Memory B cell (primary cell): ENCODE data around the gene ACTL9.
A peak's percentile ranks its signal among the peaks of the same experiment; 100 is the strongest.

Source experiments
- ATAC-seq: fragments of 150-1000 bp; cut with Tn5 transposase; 2 replicates; pipeline ENCODE4 v1.10.0; 2021; ENCODE audit warnings: low read depth, mild to moderate bottlenecking, moderate library complexity
- DNase-seq, 2 donors: peaks; one replicate each; pipeline ENCODE4 v3.0.0; 2022; ENCODE audit warnings: low spot score in 2 of 2
- H3K27ac Mint-ChIP-seq: one replicate; pipeline ENCODE4 v1.8.0; 2022; ENCODE audit warnings: mild to moderate bottlenecking, moderate library complexity, mixed read lengths
- H3K27me3 Mint-ChIP-seq: one replicate; pipeline ENCODE4 v1.8.0; 2022; ENCODE audit warnings: mixed read lengths
- H3K36me3 Mint-ChIP-seq: one replicate; pipeline ENCODE4 v1.8.0; 2022; ENCODE audit warnings: mild to moderate bottlenecking, mixed read lengths
- H3K4me1 Mint-ChIP-seq: one replicate; pipeline ENCODE4 v1.8.0; 2022; ENCODE audit warnings: mixed read lengths
- H3K4me3 Mint-ChIP-seq: one replicate; pipeline ENCODE4 v1.8.0; 2022; ENCODE audit warnings: mild to moderate bottlenecking, moderate library complexity, mixed read lengths
- H3K9me3 Mint-ChIP-seq: one replicate; pipeline ENCODE4 v1.8.0; 2022; ENCODE audit warnings: mixed read lengths

ACTL9 gene

DNA sequence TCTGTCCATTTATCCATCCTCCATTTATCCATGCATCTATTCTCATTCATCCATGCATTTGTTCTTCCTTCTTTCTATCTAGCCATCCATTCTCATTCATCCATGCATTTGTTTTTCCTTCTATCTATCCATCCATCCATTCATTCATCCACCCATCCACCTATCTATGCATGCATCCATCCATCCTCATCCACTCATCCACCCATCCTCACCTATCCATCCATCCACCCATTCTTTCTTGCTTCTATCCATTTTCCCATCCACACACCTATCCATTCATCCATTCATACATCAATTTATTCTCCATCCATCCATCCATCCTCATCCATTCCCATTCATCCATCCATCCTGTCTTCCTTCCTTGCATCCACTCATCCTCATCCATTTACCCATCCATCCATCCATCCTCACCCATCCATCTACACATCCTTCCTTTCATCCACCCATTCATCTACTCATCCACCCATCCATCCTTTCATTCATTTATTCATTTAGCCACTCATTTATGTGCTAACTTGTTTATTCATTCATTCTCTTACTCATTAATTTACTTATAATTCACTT is 20.3 kb downstream of the ACTL9 start:
- H3K27ac Mint-ChIP-seq: no peak overlapping the region
- H3K27me3 Mint-ChIP-seq: peaks cover 22% of the 10 kb centered on the region

DNA sequence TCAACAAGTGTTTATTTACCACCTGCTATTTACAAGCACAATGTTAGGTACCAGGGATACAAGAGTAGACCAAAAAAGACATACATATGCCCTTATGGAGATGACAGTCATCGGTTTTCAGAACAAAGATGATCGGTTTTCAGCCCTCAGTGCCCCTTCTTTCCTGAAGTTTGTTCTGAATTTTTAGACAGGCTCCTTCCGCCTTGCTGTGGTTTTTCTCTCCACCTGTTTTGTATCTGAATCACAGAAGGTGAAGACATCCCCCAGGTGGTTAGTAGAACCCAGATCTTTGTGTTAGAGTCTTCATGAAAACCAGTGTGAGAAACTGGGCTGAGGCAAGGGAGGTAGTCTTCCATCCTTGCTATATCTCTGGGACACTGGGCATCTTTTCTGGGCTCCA is 23.5 kb downstream of the ACTL9 start:
- Mint-ChIP-seq H3K27ac (no peak overlapping the region), H3K4me3 (no peak overlapping the region), H3K27me3 (peaks cover 11% of the 10 kb centered on the region), H3K36me3 (peaks cover 6% of the 10 kb centered on the region), H3K4me1 (peaks cover 16% of the 10 kb centered on the region), H3K9me3 (peaks cover 11% of the 10 kb centered on the region)
- no peak for ATAC-seq
- DNase-seq: no peak

More for the DNA sequence above, 20.3 kb downstream of the ACTL9 start:
- no peak for DNase-seq
- Mint-ChIP-seq H3K9me3 (peaks cover 23% of the 10 kb centered on the region), H3K36me3 (peaks cover 6% of the 10 kb centered on the region), H3K4me1 (peaks cover 9% of the 10 kb centered on the region), H3K4me3 (no peak overlapping the region)
- ATAC-seq: no peak

DNA sequence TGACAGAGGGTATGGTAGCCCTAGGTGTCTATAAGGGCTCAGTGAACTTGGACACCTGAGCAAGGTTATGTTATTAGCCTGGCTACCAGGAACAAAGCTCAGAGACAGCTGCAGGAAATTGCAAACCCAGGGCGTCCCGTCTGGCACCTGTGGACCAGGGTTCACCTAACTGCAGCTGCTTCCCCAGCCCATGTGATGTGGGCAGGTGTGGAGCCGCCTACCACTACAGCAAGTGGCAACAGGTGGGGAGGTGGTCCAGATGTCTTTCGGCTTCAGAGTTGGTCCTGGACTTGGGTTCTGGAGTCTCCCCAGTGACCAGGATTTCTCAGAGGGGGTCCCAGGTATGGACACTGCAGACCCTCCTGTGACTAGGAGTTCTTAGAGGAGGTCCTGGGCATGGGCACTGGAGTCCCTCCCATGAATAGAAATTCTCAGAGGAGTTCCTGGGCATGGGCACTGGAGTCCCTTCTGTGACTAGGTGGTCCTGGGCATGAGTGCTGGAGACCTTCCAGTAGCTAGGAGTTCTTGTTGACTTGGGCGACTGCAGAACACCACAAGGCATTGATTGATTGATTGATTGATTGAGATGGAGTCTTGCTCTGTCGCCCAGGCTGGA is 25.2 kb downstream of the ACTL9 start:
- no peak overlapping the region for H3K4me3 Mint-ChIP-seq
- H3K27ac Mint-ChIP-seq: no peak overlapping the region
- peaks cover 12% of the 10 kb centered on the region for H3K9me3 Mint-ChIP-seq
- peaks cover 14% of the 10 kb centered on the region for H3K4me1 Mint-ChIP-seq
- ATAC-seq (no peak), DNase-seq (no peak)
- H3K27me3 Mint-ChIP-seq: peaks cover 10% of the 10 kb centered on the region
- peaks cover 5% of the 10 kb centered on the region for H3K36me3 Mint-ChIP-seq

DNA sequence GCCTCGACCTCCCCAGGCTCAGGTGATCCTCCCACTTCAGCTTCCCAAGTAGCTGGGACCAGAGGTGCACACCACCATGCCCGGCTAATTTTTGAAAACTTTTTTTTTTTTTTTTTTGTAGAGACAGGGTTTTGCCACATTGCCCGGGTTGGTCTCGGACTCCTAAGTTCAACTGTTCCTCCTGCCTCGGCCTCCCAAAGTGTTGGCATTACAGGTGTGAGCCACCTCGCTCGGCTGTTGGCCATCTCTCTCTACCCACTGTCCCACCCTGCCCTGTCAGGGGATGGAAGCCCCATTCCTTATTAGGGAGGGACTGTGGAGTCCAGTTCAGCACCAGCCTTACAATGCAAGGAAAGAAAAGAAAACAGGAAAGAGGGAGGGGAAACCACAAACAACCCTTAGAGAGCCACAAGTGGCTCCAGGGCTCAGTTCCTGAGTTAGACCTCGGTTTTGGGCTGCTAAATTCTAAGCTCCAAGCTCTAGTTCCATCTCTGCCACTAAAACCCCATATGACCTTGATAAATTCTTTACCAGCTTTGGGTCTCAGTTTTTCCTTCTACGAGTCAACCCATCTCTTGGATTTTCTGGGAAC is 31.7 kb downstream of the ACTL9 start:
- no peak for ATAC-seq
- Mint-ChIP-seq H3K4me3 (no peak overlapping the region), H3K27me3 (peaks cover 12% of the 10 kb centered on the region), H3K27ac (no peak overlapping the region), H3K36me3 (peaks cover 3% of the 10 kb centered on the region), H3K4me1 (peaks cover 16% of the 10 kb centered on the region), H3K9me3 (peaks cover 9% of the 10 kb centered on the region)
- DNase-seq: no peak

DNA sequence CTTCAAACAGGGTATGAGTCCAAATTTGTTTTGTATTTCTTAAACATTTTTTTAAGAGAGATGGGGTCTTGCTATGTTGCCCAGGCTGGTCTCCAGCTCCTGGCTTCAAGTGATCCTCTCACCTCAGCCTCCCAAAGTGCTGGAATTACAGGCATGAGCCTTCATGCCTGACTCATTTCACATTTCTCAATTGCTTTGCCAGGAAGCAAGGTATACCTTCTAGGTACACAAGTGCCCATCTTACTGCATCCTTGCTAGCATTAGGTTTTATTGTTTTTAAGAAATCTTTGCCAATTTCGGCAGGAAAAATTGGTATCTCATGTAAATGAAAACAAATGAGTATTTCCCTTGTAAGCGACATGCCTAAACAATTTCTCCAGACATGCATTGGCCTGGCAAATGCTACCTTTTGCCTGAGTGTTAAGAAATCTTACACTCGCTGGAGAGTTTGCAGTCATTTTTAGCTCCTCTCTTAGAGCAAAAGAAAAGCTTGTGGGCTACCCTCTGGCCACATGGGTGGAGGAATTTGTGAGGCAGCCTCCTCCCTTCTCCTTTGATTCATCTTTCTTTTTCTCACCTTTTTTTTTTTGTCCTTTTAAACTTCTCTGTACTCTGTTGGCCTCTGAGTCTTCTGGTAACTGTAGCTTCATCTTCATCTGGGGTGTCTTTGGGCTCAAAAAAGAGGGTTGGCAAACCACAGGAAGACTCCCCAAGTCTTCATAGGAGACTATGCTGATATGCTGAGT is 33.0 kb downstream of the ACTL9 start:
- H3K9me3 Mint-ChIP-seq: peaks cover 10% of the 10 kb centered on the region
- no peak for DNase-seq
- H3K4me3 Mint-ChIP-seq: no peak overlapping the region
- peaks cover 14% of the 10 kb centered on the region for H3K27me3 Mint-ChIP-seq
- H3K27ac Mint-ChIP-seq: peak overlapping the region; percentile 30
- ATAC-seq: no peak
- H3K36me3 Mint-ChIP-seq: peaks cover 4% of the 10 kb centered on the region
- H3K4me1 Mint-ChIP-seq: peaks cover 11% of the 10 kb centered on the region

DNA sequence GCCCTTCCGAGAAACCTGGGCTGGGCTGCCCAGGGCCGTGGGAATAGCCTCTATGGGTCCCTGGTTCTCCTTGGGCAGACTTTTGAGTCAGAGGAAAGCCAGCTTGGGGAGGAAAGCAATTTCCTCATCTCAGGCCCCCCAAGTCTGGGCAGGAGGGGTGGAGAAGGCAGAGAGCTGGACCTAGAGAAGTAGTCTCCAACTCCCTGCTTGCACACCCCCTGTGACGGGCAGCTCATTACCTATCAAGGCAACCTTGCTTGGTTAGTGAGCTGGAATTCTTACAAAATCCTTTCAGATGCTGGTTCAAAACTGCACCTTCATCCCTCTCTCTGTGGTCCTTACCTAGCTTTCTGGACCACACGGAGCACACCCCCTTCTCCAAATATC is 33.9 kb downstream of the ACTL9 start:
- DNase-seq (no peak), ATAC-seq (no peak)
- Mint-ChIP-seq H3K4me1 (peaks cover 11% of the 10 kb centered on the region), H3K27me3 (peaks cover 14% of the 10 kb centered on the region), H3K36me3 (peaks cover 4% of the 10 kb centered on the region), H3K4me3 (no peak overlapping the region), H3K9me3 (peaks cover 10% of the 10 kb centered on the region), H3K27ac (no peak overlapping the region)

DNA sequence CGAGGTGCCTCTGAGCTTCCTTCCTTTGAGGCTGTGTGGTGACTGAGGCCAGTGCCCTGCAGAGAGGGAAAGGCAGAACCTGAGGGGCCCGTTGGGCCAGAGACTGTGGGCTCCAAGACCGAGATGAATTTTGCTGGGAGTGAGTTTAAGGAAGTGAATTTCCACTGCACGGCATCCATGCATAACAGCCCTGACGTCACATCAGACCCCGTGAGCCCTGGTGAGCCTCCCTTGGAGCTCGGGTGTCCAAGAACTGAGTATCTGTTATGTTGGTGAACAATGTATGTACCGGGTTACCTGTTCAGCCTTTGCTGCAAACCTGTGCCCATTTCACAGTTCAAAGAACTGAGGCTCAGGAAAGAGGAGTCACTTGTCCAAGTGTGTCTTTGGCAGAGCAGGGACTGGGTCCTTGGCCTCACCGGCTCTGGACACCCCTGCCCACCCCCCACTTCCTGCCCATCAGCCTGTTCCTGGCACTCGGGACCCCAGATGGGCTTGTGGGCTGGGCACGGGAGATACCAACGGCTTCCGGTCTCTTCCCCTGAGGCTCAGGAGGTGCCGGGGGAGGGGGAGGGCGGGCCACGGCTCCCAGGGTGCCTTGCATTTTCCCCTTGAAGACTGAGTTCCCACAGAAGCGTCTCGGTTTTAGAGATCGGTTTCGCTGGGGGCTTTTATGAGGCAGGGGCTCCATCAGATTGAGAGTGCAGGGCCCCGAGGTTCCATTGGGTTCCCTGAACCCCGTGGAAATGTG is 34.5 kb downstream of the ACTL9 start:
- peak; percentile 81 for ATAC-seq
- Mint-ChIP-seq H3K4me1 (peaks cover 12% of the 10 kb centered on the region), H3K4me3 (peak overlapping the region; percentile 45), H3K9me3 (peaks cover 10% of the 10 kb centered on the region), H3K36me3 (peaks cover 4% of the 10 kb centered on the region), H3K27me3 (peaks cover 17% of the 10 kb centered on the region), H3K27ac (peak overlapping the region; percentile 58)
- DNase-seq: no peak

DNA sequence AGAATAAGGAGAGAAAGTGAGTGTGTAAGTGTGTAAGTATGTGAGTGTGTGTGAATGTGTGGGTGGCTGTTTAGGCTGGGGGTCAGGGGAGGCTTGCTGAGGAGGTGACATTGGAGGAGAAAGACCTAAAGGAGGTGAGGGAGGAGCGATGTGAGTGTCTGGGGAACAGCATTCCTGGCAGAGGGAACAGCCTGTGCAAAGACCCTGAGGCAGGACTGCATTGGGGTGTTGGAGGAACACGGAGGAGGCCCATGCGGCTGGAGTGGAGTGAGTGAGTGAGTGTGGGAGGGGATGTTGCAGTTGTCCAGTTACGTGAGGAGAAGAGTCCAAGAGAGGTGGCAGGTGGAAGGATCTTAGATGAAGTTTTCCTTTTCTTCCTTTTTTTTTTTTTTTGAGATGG is 36.3 kb downstream of the ACTL9 start:
- Mint-ChIP-seq H3K9me3 (peaks cover 6% of the 10 kb centered on the region), H3K27ac (peak overlapping the region; percentile 7), H3K36me3 (peaks cover 1% of the 10 kb centered on the region), H3K4me1 (peaks cover 13% of the 10 kb centered on the region), H3K4me3 (no peak overlapping the region), H3K27me3 (peaks cover 22% of the 10 kb centered on the region)
- DNase-seq (no peak), ATAC-seq (no peak)

DNA sequence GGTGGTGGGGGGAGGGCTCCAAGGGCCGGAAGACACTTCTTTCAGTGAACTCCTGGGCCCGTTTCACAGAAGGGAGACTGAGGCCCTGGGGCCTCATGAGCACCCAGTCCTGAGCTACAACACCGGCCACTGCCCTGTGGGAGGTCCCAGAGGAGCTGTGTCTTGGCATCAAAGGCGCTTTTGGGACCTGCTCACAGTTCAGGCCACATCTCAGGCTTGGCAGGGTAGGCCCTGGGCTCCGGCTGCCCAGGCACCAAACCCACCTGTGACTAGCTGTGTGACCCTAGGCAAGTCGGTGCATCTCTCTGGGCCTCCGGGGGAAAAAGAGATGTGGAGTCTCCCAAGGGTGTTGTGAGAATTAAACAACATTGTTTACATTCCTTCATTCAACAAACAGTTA is 38.7 kb downstream of the ACTL9 start:
- Mint-ChIP-seq H3K4me3 (no peak overlapping the region), H3K27me3 (peaks cover 30% of the 10 kb centered on the region), H3K27ac (no peak overlapping the region), H3K9me3 (peaks cover 6% of the 10 kb centered on the region), H3K36me3 (peaks cover 1% of the 10 kb centered on the region), H3K4me1 (peaks cover 19% of the 10 kb centered on the region)
- DNase-seq (no peak), ATAC-seq (no peak)

DNA sequence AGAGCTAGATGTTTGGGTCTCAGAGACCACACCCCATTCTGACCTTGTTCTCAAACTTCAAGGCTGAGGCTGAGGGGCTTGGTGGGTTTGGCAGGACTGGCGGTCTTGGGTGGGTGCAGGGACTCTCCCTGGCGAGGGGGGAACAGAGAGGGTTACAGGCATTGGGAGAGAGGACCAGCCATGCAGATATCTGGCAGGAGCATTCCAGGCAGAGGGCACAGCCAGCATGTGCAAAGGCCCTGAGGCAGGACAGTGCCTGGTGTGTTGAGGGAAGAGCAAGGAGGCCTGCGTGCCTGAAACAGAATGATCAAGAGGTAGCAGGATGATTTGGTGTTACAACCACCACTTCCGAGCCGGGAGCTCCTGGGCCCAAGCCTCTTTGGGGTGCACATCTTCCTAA is 40.7 kb downstream of the ACTL9 start:
- Mint-ChIP-seq H3K4me1 (peaks cover 16% of the 10 kb centered on the region), H3K9me3 (peaks cover 6% of the 10 kb centered on the region), H3K4me3 (no peak overlapping the region), H3K36me3 (peaks cover 1% of the 10 kb centered on the region), H3K27me3 (peaks cover 30% of the 10 kb centered on the region), H3K27ac (no peak overlapping the region)
- DNase-seq (no peak), ATAC-seq (no peak)

DNA sequence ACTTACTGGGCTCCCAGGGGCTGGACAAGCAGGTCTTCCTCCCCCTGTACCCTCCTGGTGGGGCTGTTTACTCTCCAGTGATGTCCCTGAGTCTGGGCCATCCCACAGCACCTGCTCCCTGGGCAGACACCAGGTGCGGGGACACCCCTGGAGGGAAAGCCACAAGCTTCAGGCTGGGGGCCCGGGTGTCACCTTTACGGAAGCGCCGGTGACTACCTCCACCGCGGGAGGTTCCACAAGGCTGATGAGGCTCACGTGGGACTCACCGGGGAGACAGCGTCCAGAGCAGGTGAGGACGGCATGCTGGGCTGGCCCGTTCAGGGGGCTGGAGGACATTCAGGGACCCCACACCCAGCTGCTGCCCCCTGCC is 43.3 kb downstream of the ACTL9 start:
- peak; percentile 60 for ATAC-seq
- H3K4me3 Mint-ChIP-seq: no peak overlapping the region
- H3K36me3 Mint-ChIP-seq: no peaks in the 10 kb centered on the region
- peak in 1 of 2 donors; percentile 23 for DNase-seq
- no peak overlapping the region for H3K27ac Mint-ChIP-seq
- peaks cover 11% of the 10 kb centered on the region for H3K4me1 Mint-ChIP-seq
- no peaks in the 10 kb centered on the region for H3K9me3 Mint-ChIP-seq
- H3K27me3 Mint-ChIP-seq: peaks cover 28% of the 10 kb centered on the region

DNA sequence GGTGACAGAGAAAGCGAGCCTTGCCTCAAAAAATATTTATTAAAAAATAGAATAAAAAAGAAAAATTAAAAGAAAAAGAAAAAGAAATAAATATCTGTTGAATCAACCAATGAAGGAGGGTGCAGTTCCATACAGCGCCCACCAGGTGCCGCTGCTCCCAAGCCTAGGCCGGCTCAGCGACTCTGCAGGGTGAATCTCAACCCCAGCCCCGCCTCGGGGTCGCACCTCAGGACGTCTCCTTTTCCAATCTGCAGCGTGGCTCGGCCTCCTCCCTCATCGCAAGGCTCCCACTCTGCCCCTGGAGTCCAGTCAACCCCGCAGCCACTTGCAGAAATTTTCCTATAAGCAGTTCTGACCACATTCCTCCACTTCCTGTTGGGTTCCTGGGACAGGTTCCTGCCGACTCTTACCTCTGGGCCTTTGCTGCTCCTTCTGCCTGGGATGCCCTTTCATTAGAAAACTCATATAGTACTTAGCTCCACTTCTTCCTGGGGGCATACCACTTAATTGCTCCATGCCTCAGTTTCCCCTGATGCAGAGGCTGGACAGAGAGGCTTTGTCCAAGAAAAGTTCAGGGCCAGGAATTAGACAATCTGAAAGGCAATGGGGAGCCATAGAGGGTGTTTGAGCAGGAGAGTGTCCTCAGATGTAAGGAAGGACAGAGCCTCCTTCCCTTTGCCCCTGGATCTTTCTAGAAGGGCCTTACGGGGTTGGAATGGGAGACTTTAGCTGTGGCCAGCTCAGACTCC is 43.8 kb downstream of the ACTL9 start:
- Mint-ChIP-seq H3K4me3 (peak overlapping the region; percentile 45), H3K9me3 (no peaks in the 10 kb centered on the region), H3K4me1 (peaks cover 11% of the 10 kb centered on the region), H3K36me3 (no peaks in the 10 kb centered on the region), H3K27ac (no peak overlapping the region), H3K27me3 (peaks cover 28% of the 10 kb centered on the region)
- DNase-seq (peak; percentile 56 to 68), ATAC-seq (peak; percentile 59)

DNA sequence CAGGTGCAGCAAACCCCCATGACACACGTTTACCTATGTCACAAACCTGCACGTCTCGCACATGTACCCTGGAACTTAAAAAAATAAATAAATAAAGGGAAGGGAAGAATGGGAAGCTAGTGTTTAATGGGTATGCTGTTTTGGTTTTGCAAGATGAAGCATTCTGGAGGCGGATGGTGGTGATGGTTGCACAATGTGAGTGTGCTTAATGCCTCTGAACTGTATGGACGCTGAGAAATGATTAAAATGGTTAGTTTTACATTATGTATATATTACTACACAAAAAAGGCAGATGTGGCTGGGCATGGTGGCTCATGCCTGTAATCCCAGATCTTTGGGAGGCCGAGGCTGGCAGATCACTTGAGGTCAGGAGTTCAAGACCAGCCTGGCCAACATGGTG is 50.4 kb downstream of the ACTL9 start:
- H3K27me3 Mint-ChIP-seq: peaks cover 14% of the 10 kb centered on the region
- ATAC-seq (no peak), DNase-seq (no peak)
- H3K4me1 Mint-ChIP-seq: no peaks in the 10 kb centered on the region
- no peak overlapping the region for H3K4me3 Mint-ChIP-seq
- H3K9me3 Mint-ChIP-seq: peaks cover 1% of the 10 kb centered on the region
- no peaks in the 10 kb centered on the region for H3K36me3 Mint-ChIP-seq
- H3K27ac Mint-ChIP-seq: no peak overlapping the region
